ENCODE results near the gene KRTAP12-1.

GRCh38 chr21:44730028-44730395 is 48.0 kb upstream of the KRTAP12-1 start:
- TF ChIP-seq CTCF (IDR thresholded peaks at IDR 0.05; ENCODE audit: low read depth, low read length) = no peak
- no peak for TF ChIP-seq POLR2A (IDR thresholded peaks at IDR 0.05; ENCODE audit: extremely low read depth, insufficient read length)
- TF ChIP-seq MAX (IDR thresholded peaks at IDR 0.05; ENCODE audit: low read depth, low read length) = no peak
- no peak for TF ChIP-seq MYC (IDR thresholded peaks at IDR 0.05; ENCODE audit: low read depth, low read length)
